Gastrocnemius medialis (tissue), 4 donors: Measurements from ENCODE around the gene TICAM1.

Experiments
- POLR2A ChIP-seq, 2 donors: fragments of 450-650 bp; IDR thresholded peaks; one replicate each; pipeline ENCODE4 v1.6.1; 2017; ENCODE audit warnings: antibody characterized with exemption in 2 of 2, mild to moderate bottlenecking in 2 of 2, moderate library complexity in 2 of 2
- TF ChIP-seq, protein P1 (sequence below), 5 experiments: fragments of 450-650 bp in 3 of 5; fragments of 200-600 bp in 2 of 5; sonication (generic) in 2 of 5; IDR thresholded peaks in 4 of 5; conservative IDR thresholded peaks in 1 of 5; 1 replicate in 4 of 5; 2 replicates in 1 of 5; pipeline ENCODE4 v1.5.1; 2016 to 2019; ENCODE audit warnings: antibody characterized with exemption in 5 of 5, mild to moderate bottlenecking in 3 of 5, moderate library complexity in 3 of 5

DNA sequence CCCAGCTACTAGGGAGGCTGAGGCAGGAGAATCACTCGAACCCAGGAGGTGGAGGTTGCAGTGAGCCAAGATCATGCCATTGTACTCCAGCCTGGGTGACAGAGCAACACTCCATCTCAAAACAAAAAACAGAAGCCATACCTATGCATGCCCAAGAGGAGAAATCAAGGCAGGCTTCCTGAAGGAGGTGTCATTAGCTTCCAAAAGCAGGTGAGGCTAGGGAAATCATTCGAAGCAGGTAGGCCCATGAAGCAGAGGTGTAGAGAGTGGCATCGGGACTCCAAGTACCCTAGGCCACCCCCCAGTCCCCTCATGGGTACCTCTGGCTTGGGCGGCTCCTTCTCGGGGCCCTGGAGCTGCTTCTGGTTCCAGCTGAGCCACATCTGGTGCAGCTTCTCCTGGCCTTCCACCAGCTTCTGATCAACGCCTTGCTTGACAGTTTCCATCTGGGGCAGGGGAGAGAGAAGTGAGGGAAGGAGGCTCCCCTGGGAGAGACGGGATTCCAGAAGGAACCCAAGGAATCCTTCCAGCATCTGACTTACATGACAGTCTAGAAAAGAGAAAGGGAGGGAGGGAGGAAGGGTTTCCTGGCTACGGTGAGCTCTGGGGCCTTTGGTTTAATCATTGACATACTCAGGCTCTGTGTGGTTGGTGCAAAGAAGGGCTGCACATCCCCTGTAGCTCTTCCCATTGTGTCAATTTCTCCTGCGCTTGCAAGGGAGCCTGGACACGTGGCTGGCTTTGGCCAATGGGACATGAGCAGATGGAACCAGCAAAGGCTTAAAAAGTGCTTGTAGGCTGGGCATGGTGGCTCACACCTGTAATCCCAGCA lies 13.1 kb upstream of the TICAM1 start:
- TF ChIP-seq, protein P1, sequence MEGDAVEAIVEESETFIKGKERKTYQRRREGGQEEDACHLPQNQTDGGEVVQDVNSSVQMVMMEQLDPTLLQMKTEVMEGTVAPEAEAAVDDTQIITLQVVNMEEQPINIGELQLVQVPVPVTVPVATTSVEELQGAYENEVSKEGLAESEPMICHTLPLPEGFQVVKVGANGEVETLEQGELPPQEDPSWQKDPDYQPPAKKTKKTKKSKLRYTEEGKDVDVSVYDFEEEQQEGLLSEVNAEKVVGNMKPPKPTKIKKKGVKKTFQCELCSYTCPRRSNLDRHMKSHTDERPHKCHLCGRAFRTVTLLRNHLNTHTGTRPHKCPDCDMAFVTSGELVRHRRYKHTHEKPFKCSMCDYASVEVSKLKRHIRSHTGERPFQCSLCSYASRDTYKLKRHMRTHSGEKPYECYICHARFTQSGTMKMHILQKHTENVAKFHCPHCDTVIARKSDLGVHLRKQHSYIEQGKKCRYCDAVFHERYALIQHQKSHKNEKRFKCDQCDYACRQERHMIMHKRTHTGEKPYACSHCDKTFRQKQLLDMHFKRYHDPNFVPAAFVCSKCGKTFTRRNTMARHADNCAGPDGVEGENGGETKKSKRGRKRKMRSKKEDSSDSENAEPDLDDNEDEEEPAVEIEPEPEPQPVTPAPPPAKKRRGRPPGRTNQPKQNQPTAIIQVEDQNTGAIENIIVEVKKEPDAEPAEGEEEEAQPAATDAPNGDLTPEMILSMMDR (IDR thresholded peaks at IDR 0.05 in 4 of 5, conservative IDR thresholded peaks at IDR 0.05 in 1 of 5): no peak
- no peak for TF ChIP-seq POLR2A (IDR thresholded peaks at IDR 0.05)
